Activated CD8-positive, alpha-beta T cell treated with anti-CD3 and anti-CD28 coated beads for 36 hours (primary cell): ENCODE data around the gene VN1R2. TPM values are rescaled to one million over a fixed set of nuclear protein-coding genes. Genes with fewer than 3 reads are reported as not detected.
"Not testable (repeated sequence)": the region's sequence is repeated elsewhere in the genome, so short reads cannot be mapped to it uniquely, and the experiment has no call there.

Experiments used
- ATAC-seq: fragments of 200-7000 bp; cut with Tn5 transposase; one replicate; pipeline ENCODE4 v1.10.0; 2021; ENCODE audit warnings: mild to moderate bottlenecking, moderate library complexity
- CTCF ChIA-PET: fragments of 350-600 bp; sonication (Branson Sonifier 250); formaldehyde crosslinking; loops from one replicate; lab custom pipeline; 2021; ENCODE audit warnings: antibody characterized with exemption; lab: Charles Lee
- POLR2A ChIA-PET: fragments of 350-600 bp; sonication (Branson Sonifier 250); formaldehyde crosslinking; loops from one replicate; lab custom pipeline; 2021; ENCODE audit warnings: antibody characterized with exemption; lab: Charles Lee
- DNase-seq: peaks from one replicate; pipeline ENCODE4 v3.0.0-alpha.2; 2020
- H3K27ac Mint-ChIP-seq: one replicate; pipeline ENCODE4 v1.8.0; 2021; ENCODE audit warnings: mild to moderate bottlenecking, mixed read lengths
- H3K27me3 Mint-ChIP-seq: one replicate; pipeline ENCODE4 v1.8.0; 2021; ENCODE audit warnings: mixed read lengths
- H3K36me3 Mint-ChIP-seq: one replicate; pipeline ENCODE4 v1.8.0; 2021; ENCODE audit warnings: low read depth, mixed read lengths
- H3K4me1 Mint-ChIP-seq: one replicate; pipeline ENCODE4 v1.8.0; 2021; ENCODE audit warnings: low read depth, mixed read lengths
- H3K4me3 Mint-ChIP-seq: one replicate; pipeline ENCODE4 v1.8.0; 2021; ENCODE audit warnings: mild to moderate bottlenecking, moderate library complexity, mixed read lengths
- H3K9me3 Mint-ChIP-seq: one replicate; pipeline ENCODE4 v1.8.0; 2021; ENCODE audit warnings: mixed read lengths
- intact Hi-C: fragments of 100-400 bp; cut with micrococcal nuclease; formaldehyde crosslinking; loops from one replicate; pipeline ENCODE4 v1.10.0; 2022
- total RNA-seq, 2 experiments: library from RNA; stranded (reverse); gene quantifications; one replicate each; pipeline ENCODE4 v1.2.3, GENCODE V29; 2021
- TF ChIP-seq, protein P1 (sequence below): fragments of 200-600 bp; IDR thresholded peaks from one replicate; pipeline ENCODE4 v1.8.0; 2022; ENCODE audit warnings: antibody characterized with exemption, mild to moderate bottlenecking

The VN1R2 gene
- total RNA-seq, 2 experiments from 2014 or later = not detected

GRCh38 chr19:53275480-53275879, 17.4 kb downstream of the VN1R2 start:
- POLR2A ChIA-PET = no interaction called here
- DNase-seq (no peak), ATAC-seq (no peak)
- H3K36me3 Mint-ChIP-seq = peaks cover 1% of the 10 kb centered on the region
- no peaks in the 10 kb centered on the region for H3K4me1 Mint-ChIP-seq
- peaks cover 13% of the 10 kb centered on the region for H3K9me3 Mint-ChIP-seq
- CTCF ChIA-PET = no interaction called here
- no peak overlapping the region for H3K4me3 Mint-ChIP-seq
- intact Hi-C loops = no loop called here
- no peak overlapping the region for H3K27ac Mint-ChIP-seq
- H3K27me3 Mint-ChIP-seq = peaks cover 4% of the 10 kb centered on the region
- TF ChIP-seq, protein P1, sequence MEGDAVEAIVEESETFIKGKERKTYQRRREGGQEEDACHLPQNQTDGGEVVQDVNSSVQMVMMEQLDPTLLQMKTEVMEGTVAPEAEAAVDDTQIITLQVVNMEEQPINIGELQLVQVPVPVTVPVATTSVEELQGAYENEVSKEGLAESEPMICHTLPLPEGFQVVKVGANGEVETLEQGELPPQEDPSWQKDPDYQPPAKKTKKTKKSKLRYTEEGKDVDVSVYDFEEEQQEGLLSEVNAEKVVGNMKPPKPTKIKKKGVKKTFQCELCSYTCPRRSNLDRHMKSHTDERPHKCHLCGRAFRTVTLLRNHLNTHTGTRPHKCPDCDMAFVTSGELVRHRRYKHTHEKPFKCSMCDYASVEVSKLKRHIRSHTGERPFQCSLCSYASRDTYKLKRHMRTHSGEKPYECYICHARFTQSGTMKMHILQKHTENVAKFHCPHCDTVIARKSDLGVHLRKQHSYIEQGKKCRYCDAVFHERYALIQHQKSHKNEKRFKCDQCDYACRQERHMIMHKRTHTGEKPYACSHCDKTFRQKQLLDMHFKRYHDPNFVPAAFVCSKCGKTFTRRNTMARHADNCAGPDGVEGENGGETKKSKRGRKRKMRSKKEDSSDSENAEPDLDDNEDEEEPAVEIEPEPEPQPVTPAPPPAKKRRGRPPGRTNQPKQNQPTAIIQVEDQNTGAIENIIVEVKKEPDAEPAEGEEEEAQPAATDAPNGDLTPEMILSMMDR = no peak

DNA sequence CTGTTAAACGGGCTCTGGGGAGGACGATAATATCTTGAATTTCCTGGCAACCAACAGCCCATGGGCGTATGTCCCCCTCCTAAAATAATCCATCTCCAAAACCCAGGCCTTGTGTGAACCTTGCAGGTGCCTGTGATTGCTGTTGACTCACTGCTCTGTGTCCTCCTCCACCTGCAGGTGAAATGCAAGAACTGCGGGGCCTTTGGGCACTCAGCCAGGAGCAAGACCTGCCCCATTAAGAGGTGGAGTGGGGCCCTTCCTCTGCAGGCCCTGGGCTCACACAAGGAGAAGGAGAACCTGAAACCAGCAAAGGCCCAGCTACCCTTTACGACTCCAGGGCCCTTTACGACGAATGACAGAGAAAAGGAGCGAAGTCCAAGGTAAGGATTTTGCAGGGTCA, 23.9 kb downstream of the VN1R2 start:
- CTCF ChIA-PET, H3K36me3 Mint-ChIP-seq, POLR2A ChIA-PET, H3K27me3 Mint-ChIP-seq, intact Hi-C loops, H3K4me3 Mint-ChIP-seq, H3K27ac Mint-ChIP-seq, H3K4me1 Mint-ChIP-seq, ATAC-seq, H3K9me3 Mint-ChIP-seq: not testable (repeated sequence)
- peak; percentile 20 for DNase-seq

DNA sequence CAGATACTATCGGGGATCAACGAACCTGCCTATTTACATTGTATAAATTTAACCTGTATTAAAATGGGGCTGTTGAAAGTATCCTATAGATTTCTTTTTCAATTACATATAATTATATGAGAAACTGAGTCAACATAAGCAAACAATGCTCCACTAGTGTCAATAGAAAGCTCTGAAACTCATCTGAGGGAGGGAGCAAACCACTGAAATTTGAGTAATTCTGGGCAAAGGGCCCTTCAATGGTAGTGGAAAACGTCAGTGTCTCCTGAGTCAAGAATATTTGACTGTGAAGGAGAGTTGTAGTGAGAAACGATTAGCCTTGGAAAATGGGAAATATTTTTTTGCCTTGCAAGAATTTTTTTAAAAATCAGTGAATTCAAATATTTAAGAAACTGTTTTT, 27.0 kb downstream of the VN1R2 start:
- no peaks in the 10 kb centered on the region for H3K36me3 Mint-ChIP-seq
- TF ChIP-seq, protein P1 = no peak
- ATAC-seq = no peak
- H3K4me3 Mint-ChIP-seq = no peak overlapping the region
- no peaks in the 10 kb centered on the region for H3K4me1 Mint-ChIP-seq
- CTCF ChIA-PET = no interaction called here
- peaks cover 11% of the 10 kb centered on the region for H3K9me3 Mint-ChIP-seq
- POLR2A ChIA-PET = no interaction called here
- H3K27ac Mint-ChIP-seq = no peak overlapping the region
- intact Hi-C loops = no loop called here
- DNase-seq = no peak
- H3K27me3 Mint-ChIP-seq = peaks cover 2% of the 10 kb centered on the region

DNA sequence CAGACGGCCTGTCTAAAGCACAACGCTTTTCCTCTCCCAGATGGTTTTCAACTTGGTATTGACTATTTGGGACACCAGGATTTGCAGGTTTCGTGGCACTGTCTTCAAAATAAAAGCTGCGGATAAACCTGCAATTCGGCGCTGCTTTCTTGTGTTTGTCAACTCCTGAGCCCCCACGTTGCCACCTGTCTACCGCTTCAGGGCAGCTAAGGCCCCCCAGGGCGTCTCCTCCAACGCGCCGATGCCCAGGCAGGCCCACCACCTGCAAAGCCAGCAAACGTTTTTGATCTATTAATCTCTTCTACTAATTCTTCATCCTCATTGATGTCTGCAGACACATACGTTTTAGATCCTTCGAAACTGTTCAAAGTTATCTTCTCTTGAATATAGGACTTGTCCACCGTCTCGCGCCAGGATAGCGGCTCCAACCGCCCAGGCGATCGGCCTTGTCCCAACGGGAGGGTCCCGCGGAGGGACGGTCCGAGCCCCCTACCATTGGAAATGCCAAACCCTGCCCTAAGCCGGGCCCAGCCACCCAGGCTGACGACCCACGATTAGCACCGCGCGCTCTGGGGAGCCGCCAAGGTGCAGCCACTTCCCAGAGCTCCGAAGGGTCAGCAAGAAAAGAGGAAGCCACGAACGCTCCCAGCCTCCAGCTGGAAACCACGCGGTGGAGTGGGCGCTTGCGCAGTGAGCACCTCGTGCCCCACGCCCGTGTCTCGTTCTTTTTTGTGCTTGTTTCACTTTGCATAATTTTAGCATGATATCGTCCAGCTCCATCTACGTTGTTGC, 32.9 kb downstream of the VN1R2 start:
- DNase-seq (no peak), ATAC-seq (no peak)
- Mint-ChIP-seq H3K27me3 (no peaks in the 10 kb centered on the region), H3K36me3 (peaks cover 6% of the 10 kb centered on the region), H3K9me3 (peaks cover 39% of the 10 kb centered on the region), H3K4me1 (no peaks in the 10 kb centered on the region), H3K27ac (no peak overlapping the region), H3K4me3 (no peak overlapping the region)
- ChIA-PET POLR2A (no interaction called here), CTCF (no interaction called here)
- TF ChIP-seq, protein P1 = no peak
- intact Hi-C loops = no loop called here

GRCh38 chr19:53294786-53295441, 36.8 kb downstream of the VN1R2 start:
- H3K27me3 Mint-ChIP-seq = no peaks in the 10 kb centered on the region
- TF ChIP-seq, protein P1 = no peak
- no peaks in the 10 kb centered on the region for H3K4me1 Mint-ChIP-seq
- DNase-seq (no peak), ATAC-seq (no peak)
- POLR2A ChIA-PET = no interaction called here
- H3K36me3 Mint-ChIP-seq = peaks cover 6% of the 10 kb centered on the region
- H3K9me3 Mint-ChIP-seq = peaks cover 36% of the 10 kb centered on the region
- H3K27ac Mint-ChIP-seq = peak overlapping the region; percentile 42
- CTCF ChIA-PET = no interaction called here
- intact Hi-C loops = no loop called here
- no peak overlapping the region for H3K4me3 Mint-ChIP-seq

DNA sequence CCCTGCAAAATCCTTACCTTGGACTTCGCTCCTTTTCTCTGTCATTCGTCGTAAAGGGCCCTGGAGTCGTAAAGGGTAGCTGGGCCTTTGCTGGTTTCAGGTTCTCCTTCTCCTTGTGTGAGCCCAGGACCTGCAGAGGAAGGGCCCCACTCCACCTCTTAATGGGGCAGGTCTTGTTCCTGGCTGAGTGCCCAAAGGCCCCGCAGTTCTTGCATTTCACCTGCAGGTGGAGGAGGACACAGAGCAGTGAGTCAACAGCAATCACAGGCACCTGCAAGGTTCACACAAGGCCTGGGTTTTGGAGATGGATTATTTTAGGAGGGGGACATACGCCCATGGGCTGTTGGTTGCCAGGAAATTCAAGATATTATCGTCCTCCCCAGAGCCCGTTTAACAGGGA, 43.2 kb downstream of the VN1R2 start:
- POLR2A ChIA-PET, H3K4me3 Mint-ChIP-seq, H3K4me1 Mint-ChIP-seq, CTCF ChIA-PET, ATAC-seq, H3K9me3 Mint-ChIP-seq, intact Hi-C loops, H3K27ac Mint-ChIP-seq, H3K36me3 Mint-ChIP-seq, H3K27me3 Mint-ChIP-seq: not testable (repeated sequence)
- DNase-seq = peak; percentile 11
